ENCODE measurements around the gene LIMS1.
"Not testable (repeated sequence)": the region's sequence is repeated elsewhere in the genome, so short reads cannot be mapped to it uniquely, and the experiment has no call there.

DNA sequence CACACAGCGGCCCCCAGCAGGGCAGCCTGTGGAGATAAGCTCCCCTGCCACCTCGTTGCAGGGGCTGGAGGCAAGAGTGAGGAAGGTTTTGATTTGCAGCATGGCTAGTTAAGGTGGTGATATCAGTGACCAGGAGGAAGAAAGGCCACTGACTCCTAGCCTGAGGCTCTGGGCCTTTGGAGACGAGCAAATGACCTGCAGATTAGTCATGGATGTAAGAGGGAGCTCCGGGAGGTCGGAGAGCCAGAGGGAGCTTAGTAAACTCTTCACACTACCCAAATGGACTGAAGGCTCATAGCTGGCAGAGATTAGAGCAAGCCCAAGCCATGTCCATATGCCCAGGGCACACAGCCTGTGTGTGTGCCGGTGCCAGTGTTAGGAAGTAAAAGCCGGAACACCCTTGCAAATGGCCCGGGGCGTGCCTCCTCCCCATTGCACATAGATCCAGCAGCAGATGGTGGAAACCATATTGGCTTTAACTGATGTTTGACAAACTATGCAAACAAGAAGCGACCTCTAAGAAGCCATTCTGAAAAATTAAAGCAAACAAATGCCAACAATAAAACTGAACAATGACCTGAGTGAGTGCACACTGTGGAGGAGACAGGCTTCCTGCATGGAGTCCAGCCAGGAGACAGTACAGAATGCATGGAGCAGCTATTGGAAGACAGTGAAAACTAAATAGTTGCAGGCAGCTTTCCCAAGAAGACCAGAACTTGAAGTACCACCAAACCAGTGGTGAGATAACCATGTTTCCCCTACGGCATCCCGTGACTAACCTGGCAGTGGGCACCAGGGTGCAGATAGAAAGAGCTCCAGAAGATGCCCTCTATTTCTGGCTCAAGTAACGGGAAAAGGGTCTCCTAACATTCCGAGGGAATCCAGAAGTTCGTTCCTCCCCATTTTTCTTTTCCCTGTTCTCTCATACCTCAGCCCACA lies 154.8 kb downstream of the LIMS1 start:
- TF ChIP-seq, protein P1, sequence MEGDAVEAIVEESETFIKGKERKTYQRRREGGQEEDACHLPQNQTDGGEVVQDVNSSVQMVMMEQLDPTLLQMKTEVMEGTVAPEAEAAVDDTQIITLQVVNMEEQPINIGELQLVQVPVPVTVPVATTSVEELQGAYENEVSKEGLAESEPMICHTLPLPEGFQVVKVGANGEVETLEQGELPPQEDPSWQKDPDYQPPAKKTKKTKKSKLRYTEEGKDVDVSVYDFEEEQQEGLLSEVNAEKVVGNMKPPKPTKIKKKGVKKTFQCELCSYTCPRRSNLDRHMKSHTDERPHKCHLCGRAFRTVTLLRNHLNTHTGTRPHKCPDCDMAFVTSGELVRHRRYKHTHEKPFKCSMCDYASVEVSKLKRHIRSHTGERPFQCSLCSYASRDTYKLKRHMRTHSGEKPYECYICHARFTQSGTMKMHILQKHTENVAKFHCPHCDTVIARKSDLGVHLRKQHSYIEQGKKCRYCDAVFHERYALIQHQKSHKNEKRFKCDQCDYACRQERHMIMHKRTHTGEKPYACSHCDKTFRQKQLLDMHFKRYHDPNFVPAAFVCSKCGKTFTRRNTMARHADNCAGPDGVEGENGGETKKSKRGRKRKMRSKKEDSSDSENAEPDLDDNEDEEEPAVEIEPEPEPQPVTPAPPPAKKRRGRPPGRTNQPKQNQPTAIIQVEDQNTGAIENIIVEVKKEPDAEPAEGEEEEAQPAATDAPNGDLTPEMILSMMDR (IDR thresholded peaks at IDR 0.05): not testable (repeated sequence)
- TF ChIP-seq POLR2A (IDR thresholded peaks at IDR 0.05): not testable (repeated sequence)

Measured in prostate gland (tissue), 2 donors.